OCI-LY3 (cell line): ENCODE results near the gene IFT122.

Source experiments
- EZH2phosphoT487 ChIP-seq: fragments of 200-600 bp; shearing (Covaris generic); IDR thresholded peaks from 2 replicates; pipeline ENCODE4 v1.6.1; 2018; ENCODE audit warnings: antibody characterized with exemption, mixed run types, low read depth
- TF ChIP-seq, protein P1 (sequence below): fragments of 200-600, 300-600 bp; sonication (generic); IDR thresholded peaks from 2 replicates; pipeline ENCODE4 v1.5.1; 2014; ENCODE audit warnings: antibody characterized with exemption, low read length, low read depth

- TF ChIP-seq, protein P1, sequence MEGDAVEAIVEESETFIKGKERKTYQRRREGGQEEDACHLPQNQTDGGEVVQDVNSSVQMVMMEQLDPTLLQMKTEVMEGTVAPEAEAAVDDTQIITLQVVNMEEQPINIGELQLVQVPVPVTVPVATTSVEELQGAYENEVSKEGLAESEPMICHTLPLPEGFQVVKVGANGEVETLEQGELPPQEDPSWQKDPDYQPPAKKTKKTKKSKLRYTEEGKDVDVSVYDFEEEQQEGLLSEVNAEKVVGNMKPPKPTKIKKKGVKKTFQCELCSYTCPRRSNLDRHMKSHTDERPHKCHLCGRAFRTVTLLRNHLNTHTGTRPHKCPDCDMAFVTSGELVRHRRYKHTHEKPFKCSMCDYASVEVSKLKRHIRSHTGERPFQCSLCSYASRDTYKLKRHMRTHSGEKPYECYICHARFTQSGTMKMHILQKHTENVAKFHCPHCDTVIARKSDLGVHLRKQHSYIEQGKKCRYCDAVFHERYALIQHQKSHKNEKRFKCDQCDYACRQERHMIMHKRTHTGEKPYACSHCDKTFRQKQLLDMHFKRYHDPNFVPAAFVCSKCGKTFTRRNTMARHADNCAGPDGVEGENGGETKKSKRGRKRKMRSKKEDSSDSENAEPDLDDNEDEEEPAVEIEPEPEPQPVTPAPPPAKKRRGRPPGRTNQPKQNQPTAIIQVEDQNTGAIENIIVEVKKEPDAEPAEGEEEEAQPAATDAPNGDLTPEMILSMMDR: no peak
- TF ChIP-seq EZH2phosphoT487: no peak
Measured at GRCh38 chr3:129569856-129570255, 129.8 kb downstream of the IFT122 start.
